Bronchial epithelial cell (primary cell): ENCODE data around the gene MYO5A. TPM values are rescaled to one million over a fixed set of nuclear protein-coding genes. Genes with fewer than 3 reads are reported as not detected.
"Not testable (repeated sequence)": the region's sequence is repeated elsewhere in the genome, so short reads cannot be mapped to it uniquely, and the experiment has no call there.

Source experiments
- DNase-seq: peaks from one replicate; pipeline ENCODE4 v3.0.0-alpha.2; 2010; ENCODE audit warnings: low read depth
- FAIRE-seq: peaks from 2 replicates; lab custom pipeline; 2011; peaks lifted over from hg19 to GRCh38; lab: Jason Lieb, UNC
- H3K27me3 ChIP-seq: 2 replicates; pipeline ENCODE4 v1.5.1; 2011; ENCODE audit warnings: low read length; ENCODE audit not compliant: control insufficient read depth, insufficient read depth
- H3K36me3 ChIP-seq: 2 replicates; pipeline ENCODE4 v1.5.1; 2011; ENCODE audit warnings: low read length; ENCODE audit not compliant: control insufficient read depth, insufficient read depth
- H3K4me3 ChIP-seq: 2 replicates; pipeline ENCODE4 v1.5.1; 2011; ENCODE audit warnings: mild to moderate bottlenecking, low read depth, low read length, control low read depth
- CTCF ChIP-seq: IDR thresholded peaks from 2 replicates; pipeline ENCODE4 v1.5.1; 2011; ENCODE audit warnings: mild to moderate bottlenecking, moderate library complexity, low read length, control low read depth, inconsistent platforms; ENCODE audit not compliant: insufficient read depth, severe bottlenecking
- total RNA-seq: library from RNA; depleted of rRNA; stranded (reverse); fragments of >200 nt; gene quantifications from 2 replicates; pipeline ENCODE4 v1.2.1, GENCODE V29; 2014

MYO5A gene
- total RNA-seq, 1 donor from 2014 or later = 29.5 TPM

- Histone ChIP-seq H3K27me3 (no peaks in the 10 kb centered on the region), H3K4me3 (no peak overlapping the region), H3K36me3 (no peaks in the 10 kb centered on the region)
- TF ChIP-seq CTCF = no peak
- DNase-seq (no peak), FAIRE-seq (no peak)
These were observed 86.8 kb downstream of the MYO5A start for GRCh38 chr15:52441841-52442240.

- TF ChIP-seq CTCF = no peak
- H3K27me3 ChIP-seq = no peaks in the 10 kb centered on the region
- no peak for FAIRE-seq
- no peaks in the 10 kb centered on the region for H3K36me3 ChIP-seq
- H3K4me3 ChIP-seq = no peak overlapping the region
- DNase-seq = no peak
These were observed 87.7 kb downstream of the MYO5A start for GRCh38 chr15:52440946-52441345.

- DNase-seq (peak; percentile 87), FAIRE-seq (no peak)
- TF ChIP-seq CTCF = no peak
- Histone ChIP-seq H3K4me3 (no peak overlapping the region), H3K27me3 (no peaks in the 10 kb centered on the region), H3K36me3 (no peaks in the 10 kb centered on the region)
These were observed 88.3 kb downstream of the MYO5A start for GRCh38 chr15:52440414-52440813.

GRCh38 chr15:52439470-52439869, 89.2 kb downstream of the MYO5A start:
- TF ChIP-seq CTCF = no peak
- Histone ChIP-seq H3K36me3 (no peaks in the 10 kb centered on the region), H3K4me3 (no peak overlapping the region), H3K27me3 (no peaks in the 10 kb centered on the region)
- DNase-seq (peak; percentile 62), FAIRE-seq (no peak)

- not testable (repeated sequence) for DNase-seq, H3K36me3 ChIP-seq, FAIRE-seq, H3K4me3 ChIP-seq, H3K27me3 ChIP-seq
These were observed 89.6 kb downstream of the MYO5A start for GRCh38 chr15:52439042-52439441.

- no peaks in the 10 kb centered on the region for H3K27me3 ChIP-seq
- no peak for TF ChIP-seq CTCF
- no peaks in the 10 kb centered on the region for H3K36me3 ChIP-seq
- DNase-seq = peak; percentile 84
- FAIRE-seq = peak; percentile 23
- H3K4me3 ChIP-seq = no peak overlapping the region
These were observed 90.6 kb downstream of the MYO5A start for GRCh38 chr15:52438047-52438446.
